GM19467 (cell line): Measurements from ENCODE around the gene KYAT1.
"Not testable (repeated sequence)": the region's sequence is repeated elsewhere in the genome, so short reads cannot be mapped to it uniquely, and the experiment has no call there.

ENCODE experiments used
- ATAC-seq: cut with Tn5 transposase; IDR thresholded peaks from one replicate; pipeline ENCODE4 v1.9.1; 2021; ENCODE audit warnings: mild to moderate bottlenecking, moderate library complexity; ENCODE audit not compliant: unreplicated experiment

The KYAT1 gene

DNA sequence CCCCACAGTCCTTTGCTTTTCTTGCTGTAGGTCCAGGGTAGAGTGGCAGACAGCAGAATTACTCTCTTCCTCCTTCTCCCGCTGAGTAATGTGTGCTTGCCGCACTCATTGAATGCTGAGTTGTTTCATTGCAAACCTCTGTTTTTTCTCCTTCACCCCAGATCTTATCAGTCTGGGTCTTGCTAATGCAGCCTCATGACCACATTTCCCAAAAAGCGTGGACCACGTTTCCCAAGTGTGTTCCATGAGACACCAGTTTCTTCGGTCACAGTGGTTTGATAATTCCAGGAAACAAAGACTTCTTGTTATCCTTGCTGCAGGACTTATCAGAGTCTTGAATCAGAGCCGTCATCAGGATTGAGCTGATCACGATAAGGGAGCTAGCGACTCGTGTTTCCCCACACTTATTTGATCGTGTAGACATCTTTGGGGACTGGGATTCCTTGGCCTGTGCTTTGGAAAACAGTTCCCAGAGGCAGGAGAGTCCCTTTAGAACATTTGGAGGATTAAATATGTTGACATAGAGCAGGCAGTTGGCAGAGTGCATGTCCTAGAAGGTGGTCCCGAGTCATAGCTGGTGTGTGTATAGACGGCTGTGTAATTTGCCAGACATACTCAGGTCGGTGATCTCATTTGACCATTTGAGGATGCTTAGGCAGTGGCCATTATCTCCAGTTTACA lies 4.6 kb upstream of the KYAT1 start:
- no peak for ATAC-seq

DNA sequence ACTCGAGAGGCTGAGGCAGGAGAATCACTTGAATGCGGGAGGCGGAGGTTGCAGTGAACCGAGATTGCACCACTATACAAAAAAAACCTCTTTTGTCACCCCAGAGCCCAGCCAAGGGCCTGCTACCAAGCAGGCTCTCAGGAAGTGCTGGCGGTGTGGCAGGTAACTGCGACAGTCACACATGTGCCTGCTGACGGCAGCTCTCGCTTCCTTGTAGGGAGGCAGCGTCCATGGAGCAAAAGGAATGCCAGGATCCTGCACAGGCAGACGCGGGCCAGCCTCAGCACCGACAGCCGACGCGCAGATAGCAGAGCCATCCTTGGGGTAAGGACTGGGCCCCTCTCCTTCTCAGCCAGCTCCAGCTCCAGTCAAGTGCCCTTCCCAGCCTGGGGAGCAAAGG lies 4.0 kb upstream of the KYAT1 start:
- no peak for ATAC-seq

DNA sequence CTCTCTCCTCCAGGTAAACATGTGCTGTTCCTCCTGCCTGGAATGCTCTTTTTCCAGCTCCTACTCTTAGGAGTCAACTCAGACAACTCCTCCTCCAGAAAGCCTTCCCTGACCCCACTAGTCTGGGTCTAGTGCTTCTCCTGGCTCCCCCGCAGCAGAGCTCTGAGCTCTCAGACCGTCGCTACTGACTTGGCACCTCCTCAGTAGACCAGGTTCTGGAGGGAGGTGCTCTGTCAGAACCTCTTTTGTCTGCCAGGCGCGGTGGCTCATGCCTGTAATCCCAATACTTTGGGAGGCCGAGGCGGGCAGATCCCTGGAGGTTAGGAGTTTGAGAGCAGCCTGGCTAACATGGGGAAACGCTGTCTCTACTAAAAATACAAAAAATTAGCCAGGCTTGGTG lies 3.6 kb upstream of the KYAT1 start:
- no peak for ATAC-seq

DNA sequence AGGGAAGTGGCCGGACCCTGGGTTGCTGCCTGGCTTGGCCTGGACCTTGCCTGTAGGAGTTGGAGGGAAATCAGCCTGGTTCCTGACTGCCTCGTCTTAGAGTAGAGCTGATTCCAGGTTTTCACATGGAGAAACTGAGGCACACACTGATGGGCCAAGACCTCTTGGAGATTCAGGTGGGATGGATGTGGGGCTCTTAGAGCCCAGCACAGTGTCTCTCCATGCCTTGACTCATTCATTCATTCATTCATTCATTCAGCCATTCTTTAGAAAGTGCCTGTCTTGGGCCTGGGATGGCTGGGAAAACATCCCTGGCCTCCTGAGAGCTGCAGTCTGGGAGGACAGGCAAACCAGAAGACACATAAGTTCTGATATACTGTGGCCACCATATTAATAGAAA lies 2.4 kb upstream of the KYAT1 start:
- no peak for ATAC-seq

DNA sequence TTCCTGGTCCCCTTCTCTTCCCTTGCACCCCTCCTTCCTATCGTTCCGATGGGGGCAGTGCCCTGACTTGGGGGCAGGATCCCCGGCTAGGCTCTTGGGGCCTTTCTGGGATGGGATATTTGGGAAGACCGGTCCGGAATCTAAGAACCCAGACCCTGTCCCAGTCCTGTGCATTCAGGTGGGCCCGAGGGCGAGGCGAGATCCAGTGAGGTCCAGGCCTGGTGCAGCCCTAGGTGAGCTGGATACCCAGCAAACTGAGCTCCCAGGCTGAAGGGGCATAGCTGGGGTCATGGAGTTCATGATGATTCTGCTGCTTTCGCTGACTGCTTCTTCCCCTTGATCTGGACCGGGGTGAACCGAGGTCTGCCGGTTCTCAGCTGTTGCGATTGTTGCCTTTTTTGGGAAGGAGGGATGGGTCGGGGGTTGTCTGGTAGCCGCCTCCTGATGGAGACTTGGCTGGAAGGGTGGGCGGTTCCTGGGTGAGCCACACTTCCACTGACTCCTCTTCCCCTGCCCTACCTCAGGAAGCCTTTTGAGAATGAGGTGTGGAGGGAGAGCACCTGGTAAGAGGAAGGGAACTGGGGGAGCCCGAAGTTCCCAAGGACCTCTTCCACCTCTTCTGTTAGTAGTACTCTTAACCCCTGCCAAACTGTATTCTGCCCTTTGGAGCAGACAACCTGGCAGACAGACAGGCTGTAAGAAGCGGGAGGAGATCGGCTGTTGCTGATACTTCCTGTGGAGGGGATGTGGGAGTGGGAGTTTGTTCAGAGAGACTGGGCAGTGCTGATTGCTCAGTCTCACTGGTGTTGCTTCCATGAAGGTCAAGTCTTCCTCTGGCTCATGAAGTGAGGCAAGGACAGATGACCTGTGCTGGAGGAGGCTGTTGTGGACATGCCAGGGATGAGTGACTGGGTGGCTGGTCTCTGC lies 1.2 kb upstream of the KYAT1 start:
- no peak for ATAC-seq

DNA sequence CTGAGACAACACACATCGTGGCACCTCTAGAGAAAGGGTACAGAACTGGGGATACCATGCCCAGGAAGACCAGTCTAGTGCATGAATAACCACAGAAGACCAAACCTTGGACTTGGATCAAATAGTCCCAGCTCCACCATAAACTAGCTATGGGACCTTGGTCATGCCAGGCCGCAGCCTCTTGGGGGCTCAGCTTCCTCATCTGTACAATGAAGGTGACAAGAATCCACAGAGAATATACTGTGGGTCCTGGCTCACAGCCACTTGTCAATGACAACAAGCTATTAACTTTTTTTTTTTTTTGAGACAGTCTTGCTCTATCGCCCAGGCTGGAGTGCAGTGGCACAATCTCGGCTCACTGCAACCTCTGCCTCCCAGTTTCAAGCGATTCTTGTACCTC lies 3.9 kb downstream of the KYAT1 start:
- no peak for ATAC-seq

DNA sequence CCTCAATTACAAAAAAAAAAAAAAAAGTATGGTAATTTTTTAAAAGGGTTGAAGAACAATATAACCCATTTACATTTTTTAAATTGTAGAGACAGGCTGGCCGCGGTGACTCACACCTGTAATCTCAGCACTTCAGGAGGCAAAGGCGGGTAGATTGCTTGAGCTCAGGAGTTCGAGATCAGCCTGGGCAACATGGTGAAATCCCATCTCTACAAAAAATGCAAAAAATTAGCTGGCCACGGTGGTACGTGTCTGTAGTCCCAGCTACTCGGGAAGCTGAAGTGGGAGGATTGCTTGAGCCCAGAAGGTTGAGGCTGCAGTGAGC lies 10.8 kb downstream of the KYAT1 start:
- not testable (repeated sequence) for ATAC-seq

DNA sequence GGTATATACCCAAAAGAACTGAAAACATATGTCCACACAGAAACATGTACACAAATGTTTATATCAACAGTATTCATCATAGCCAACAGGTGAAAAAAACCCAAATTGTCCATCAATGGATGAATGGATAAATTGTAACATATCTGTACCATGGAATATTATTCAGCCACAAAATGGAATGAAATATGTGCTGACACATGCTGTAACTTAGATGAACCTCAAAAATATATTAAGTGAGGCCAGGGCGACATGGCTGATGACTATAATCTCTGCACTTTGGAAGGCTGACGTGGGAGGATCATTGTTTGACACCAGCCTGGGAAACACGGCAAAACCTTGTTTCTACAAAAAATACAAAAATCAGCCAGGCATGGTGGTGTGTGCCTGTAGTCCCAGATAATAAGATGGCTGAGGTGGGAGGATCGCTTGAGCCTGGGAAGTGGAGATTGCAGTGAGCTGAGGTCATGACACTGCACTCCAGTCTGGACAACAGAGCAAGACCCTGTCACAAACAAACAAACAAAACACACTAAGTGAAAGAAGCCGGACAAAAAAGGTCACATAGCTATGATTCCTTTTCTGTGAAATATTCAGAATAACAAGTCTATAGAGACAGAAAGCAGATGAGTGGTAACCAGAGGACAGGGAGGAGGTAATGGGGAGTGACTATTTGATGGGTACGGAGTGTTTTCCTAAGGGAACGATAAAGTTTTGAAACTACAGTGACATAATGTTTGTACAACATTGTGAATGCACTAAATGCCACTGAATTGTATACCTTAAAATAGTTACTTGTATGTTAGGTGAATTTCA lies 11.4 kb downstream of the KYAT1 start:
- ATAC-seq = no peak

DNA sequence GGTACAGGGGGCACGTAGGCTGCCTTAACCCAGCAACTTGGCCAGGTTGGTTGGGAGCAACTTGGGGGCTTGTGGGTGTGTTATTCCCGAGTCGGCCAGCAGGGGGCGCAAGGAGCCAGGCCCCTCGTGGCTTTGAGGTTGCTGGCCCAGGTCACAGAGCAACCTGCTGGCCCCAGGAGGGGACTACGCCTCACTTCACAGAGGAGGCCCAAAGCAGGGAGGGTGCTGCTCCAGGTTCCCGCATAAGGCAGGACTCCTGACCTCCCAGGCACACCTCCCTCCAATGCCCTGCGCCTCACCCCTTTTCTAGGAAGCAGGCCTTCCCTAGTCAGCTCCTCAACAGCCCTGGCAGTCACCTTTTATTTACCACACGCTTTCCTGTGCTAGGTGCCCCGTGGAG lies 18.1 kb downstream of the KYAT1 start:
- no peak for ATAC-seq

DNA sequence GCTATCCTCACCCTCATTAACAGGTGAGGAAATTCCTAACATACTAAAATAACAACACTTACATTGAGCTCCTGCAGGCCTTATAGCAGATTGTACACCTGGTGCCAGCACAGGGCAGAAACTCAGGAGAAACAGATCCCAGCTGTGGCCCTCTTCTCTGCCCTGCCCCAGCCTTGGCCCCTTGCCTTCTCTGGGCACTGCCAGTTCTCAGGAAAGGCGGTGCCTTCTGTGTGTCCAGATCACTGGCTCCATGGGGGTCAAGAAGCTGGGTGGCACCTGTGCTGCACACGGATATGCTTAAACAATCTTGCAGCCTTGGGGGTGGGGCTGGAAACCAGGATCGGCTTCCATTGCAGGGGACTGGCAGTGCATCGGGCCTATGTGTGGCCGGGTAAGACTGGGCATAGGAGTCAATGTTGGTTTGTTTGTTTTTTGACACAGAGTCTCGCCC lies 19.3 kb downstream of the KYAT1 start:
- no peak for ATAC-seq

DNA sequence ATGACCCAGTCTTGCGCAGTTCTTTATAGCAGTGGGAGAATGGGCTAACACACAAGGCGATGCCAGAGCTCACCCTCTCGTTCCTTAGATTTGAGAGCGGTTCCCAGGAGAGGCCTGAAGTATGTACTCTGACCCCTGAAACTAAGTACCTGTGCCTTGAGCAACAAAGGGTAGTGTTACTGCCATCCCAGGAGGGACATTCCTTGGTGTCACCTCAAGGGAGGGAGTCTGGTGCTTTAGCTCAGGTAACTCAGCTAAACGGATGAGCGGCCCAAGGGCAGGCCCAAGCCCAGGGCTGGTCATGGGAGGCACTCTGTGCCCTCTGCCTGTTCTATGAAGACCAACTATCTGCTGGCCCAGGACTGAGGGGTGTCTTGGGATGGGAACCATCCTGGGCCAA lies 20.2 kb downstream of the KYAT1 start:
- ATAC-seq = no peak

DNA sequence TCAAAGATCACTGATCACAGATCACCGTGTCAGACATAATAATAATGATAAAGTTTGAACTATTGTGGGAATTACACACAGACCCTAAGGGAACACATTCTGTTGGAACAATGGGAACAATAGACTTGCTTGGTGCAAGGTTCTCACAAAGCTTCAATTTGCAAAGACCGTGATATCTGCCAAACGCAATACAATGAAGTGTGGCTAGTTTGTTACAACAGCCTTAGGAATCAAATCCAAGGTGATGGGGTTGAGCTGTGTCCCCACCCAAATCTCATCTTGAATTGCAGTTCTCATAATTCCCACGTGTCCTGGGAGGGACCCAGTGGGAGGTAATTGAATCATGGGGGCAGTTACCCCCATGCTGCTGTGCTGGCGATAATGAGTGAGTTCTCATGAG lies 20.8 kb downstream of the KYAT1 start:
- no peak for ATAC-seq

DNA sequence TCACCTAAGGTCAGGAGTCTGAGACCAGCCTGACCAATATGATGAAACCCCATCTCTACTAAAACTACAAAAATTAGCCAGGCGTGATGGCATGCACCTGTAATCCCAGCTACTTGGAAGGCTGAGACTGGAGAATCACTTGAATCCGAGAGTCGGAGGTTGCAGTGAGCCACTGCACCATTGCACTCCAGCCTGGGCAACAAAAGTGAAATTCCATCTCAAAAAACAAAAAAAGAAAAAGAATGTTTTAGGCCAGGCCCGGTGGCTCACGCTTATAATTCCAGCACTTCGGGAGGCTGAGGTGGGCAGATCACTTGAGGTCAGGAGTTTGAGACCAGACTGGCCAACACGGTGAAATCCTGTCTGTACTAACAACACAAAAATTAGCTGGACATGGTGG lies 23.3 kb downstream of the KYAT1 start:
- ATAC-seq = not testable (repeated sequence)

DNA sequence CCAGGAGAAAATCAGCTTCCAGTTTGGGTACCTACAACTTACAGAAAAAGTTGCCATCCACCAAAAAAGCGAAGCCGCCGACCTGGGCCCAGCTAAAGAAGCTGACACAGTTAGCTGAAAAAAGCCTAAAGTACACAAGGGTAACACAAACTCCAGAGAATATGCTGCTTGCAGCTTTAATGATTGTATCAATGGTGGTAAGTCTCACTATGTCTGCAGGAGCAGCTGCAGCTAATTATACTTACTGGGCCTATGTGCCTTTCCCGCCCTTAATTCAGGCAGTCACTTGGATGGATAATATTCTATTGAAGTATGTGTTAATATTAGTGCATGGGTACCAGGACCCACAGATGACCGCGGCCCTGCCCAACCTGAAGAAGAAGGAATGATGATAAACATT lies 27.3 kb downstream of the KYAT1 start:
- ATAC-seq = not testable (repeated sequence)

DNA sequence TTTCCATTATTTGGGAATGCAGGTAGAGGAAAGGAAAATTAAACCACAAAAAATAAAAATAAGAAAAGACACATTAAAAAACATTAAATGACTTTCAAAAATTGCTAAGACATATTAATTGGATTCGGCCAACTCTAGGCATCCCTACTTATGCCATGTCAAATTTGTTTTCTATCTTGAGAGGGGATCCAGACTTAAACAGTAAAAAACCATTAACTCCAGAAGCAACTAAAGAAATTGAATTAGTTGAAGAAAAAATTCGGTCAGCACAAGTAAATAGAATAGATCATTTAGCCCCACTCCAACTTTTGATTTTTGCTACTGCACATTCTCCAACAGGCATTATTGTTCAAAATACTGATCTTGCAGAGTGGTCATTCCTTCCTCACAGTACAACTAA lies 29.1 kb downstream of the KYAT1 start:
- not testable (repeated sequence) for ATAC-seq

DNA sequence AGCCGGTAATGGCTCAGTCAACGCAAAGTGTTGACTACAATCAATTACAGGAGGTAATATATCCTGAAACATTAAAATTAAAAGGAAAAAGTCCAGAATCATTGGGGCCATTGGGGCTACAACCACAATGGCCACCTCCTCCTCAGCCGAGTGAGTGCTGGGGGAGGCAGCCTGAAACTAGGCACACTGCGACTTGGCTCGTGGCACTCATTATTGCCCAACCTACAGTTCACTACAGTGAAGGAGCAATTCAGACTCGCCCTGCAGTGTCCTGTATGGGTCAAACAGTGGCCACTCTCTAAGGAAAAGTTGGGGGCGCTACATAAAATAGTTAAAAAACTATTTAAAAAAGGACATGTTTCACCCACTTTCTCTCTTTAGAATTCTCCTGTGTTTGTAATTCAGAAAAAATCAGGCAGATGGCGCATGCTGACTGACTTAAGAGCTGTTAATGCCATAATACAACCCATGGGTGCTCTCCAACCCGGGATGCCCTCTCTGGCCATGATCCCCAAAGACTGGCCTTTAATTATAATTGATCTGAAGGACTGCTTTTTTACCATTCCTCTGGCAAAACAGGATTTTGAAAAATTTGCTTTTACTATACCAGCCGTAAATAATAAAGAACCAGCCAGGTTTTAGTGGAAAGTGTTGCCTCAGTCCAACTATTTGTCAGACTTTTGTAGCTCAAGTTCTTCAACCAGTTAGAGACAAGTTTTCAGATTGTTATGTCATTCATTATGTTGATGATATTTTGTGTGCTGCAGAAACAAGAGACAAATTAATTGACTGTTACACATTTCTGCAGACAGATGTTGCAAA lies 29.8 kb downstream of the KYAT1 start:
- not testable (repeated sequence) for ATAC-seq

DNA sequence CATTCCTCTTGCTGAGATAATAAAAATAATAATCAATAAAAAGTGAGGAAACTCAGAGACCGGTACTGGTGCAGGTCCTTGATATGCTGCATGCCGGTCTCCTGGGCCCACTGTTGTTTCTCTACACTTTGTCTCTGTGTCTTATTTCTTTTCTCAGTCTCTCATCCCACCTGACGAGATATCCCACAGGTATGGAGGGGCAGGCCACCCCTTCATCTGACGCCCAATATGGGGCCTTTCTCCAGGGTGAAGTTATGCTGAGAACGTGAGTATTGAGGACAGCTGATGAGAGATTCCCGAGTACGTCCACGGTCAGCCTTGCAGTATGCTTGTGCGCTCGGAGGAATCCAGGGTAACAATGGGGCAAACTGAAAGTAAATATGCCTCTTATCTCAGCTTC lies 30.7 kb downstream of the KYAT1 start:
- not testable (repeated sequence) for ATAC-seq

DNA sequence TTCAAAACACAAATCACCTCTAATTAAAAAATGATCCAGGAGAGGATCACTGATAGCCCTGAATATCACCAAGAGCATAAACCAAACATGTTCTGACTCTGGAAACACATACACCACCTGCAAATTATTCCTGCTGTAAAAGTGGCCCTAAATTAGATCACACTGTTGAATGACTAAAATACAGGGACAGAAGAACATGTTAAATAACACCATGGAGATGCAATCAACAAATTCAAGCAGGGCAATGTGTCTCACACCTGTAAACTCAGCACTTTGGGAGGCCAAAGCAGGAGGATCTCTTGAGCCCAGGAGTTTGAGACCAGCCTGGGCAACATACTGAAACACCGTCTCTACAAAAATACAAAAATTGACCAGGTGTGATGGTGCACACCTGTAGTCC lies 33.9 kb downstream of the KYAT1 start:
- ATAC-seq = no peak

DNA sequence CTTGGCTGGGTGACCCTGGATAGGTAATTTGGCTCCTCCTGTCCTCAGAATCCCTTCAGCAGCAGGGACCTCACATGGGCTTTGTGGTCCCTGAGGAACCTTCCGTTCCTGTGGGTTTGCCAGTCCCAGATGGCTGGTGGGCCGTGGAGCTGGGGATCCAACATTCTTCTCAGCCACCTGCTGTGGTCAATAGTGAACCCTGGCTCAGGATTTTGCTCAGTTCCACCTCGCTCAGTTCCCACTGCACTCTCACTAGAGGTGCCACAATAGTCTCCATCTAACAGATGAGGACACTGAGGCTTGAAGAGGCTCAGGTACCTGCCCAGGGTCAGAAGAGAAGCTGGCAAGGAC lies 35.1 kb downstream of the KYAT1 start:
- ATAC-seq = no peak

DNA sequence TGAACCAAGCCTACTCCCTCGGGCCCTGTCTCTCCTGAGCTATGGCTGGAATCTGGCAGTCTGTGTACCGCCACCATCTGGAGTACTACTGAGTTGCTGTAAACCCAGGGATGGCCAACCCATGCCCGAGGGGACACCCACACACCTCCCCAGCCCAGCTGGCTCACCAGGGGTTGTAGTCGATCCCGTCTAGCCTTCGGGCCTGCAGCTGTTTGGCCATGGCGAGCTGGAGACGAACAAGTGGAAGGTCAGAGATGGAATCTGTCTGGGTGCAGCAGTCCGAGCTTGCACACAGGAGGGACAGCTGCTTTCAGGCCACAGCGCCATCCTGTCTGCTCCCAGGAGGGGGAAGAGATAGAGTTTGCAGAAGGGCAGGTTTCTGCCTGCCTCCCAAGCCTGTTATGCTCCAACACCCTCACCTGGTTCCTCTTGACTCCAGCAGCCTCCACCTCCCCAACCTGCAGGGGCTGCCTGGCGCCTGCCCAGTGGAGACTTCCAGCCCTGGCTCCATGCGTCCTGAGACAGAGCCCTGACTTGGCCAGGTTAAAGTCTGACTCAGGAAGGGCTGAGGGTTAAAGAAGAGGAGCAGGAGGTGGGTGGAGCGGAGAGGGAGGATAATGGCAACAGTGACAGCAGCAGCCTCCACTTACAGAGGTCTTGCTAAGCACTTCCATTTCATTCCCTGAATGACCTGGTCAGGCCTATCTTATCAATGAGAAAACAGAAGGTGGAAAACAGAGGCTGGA lies 36.4 kb downstream of the KYAT1 start:
- ATAC-seq = no peak
